GM12865 (cell line): Measurements from ENCODE around the gene GPR107.

Experiments used
- DNase-seq: peaks from one replicate; pipeline ENCODE4 v3.0.0; 2010; ENCODE audit warnings: low read depth
- H3K4me3 ChIP-seq: 2 replicates; pipeline ENCODE4 v1.5.1; 2011; ENCODE audit warnings: mild to moderate bottlenecking, low read depth, low read length, control low read depth
- CTCF ChIP-seq: IDR thresholded peaks from 2 replicates; pipeline ENCODE4 v1.5.1; 2011; ENCODE audit warnings: low read length, control low read depth, low read depth, inconsistent platforms; ENCODE audit not compliant: insufficient read depth; ENCODE audit errors: missing control alignments

The GPR107 gene

DNA sequence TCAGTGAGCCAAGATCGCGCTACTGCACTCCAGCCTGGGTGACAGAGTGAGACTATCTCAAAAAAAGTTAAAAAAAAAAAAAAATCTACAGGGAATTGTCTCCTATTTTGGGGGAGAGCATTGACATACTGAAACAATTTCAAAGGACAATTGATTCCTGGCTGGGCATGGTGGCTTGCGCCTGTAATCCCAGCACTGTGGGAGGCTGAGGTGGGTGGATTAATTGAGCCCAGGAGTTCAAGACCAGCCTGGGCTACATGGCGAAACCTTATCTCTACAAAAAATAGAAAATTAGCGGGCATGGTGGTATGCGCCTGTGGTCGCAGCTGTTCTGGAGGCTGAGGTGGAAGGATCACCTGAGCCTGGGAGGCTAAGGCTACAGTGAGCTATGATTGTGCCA lies 30.6 kb downstream of the GPR107 start:
- DNase-seq, result no peak
- no peak for TF ChIP-seq CTCF
- no peak overlapping the region for H3K4me3 ChIP-seq

GRCh38 chr9:130088051-130088450 lies 34.3 kb downstream of the GPR107 start:
- H3K4me3 ChIP-seq, result no peak overlapping the region
- DNase-seq, result no peak
- TF ChIP-seq CTCF, result no peak

DNA sequence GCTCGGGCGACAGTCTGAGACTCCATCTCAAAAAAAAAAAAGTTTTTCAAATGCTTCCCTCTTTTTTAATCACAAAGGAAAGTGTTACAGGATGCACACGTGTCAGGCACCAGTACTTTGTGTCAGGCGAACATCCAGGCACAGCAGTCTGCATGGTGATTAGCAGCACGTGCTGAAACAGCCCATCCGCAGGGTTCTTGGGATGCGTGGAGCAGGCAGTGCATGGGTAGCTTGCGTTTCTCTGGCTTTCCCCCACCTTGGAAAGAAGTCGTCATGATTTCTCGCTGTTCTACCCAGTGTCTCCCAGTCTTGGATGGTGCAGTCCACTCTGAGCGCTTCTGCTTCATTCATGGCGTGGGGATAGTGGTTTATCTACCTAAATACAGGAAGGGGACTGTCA lies 35.4 kb downstream of the GPR107 start:
- H3K4me3 ChIP-seq, result no peak overlapping the region
- TF ChIP-seq CTCF, result no peak
- DNase-seq, result no peak

DNA sequence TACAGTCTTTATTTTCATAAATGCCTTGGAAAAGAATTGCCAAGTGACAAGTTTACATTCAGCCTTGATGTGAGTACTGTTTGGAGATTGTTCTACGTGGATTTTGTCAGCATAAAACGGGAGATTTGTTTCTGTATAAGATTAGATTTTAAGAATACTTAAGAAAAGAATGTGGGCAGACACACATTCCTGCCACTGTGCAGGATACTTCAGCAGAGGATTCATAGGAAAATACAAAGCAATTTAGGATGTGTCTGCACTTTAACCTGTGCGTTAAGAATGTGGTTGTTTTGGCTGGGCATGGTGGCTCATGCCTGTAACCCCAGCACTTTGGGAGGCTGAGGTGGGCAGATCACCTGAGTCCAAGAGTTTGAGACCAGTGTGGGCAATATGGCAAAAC lies 37.2 kb downstream of the GPR107 start:
- DNase-seq, result no peak
- H3K4me3 ChIP-seq, result no peak overlapping the region
- no peak for TF ChIP-seq CTCF

DNA sequence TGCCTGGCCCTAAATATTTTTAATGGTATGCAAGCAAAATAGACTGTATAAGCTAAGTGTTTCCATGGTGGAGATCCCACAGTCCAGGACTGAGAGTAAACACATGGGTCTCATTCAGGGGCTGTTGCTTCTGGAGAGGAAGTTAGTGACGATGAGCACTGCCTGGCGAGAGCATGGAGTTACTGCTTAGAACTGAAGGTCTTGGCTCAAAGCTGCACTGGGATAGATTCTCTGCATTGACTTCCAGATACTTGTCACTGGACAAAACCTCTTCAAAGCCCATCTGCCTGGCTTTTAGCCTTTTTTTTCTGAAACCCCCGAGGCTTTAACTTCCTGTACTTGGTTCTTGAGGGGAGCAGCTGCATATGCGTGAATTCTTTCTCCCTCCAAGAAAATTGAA lies 39.2 kb downstream of the GPR107 start:
- no peak for TF ChIP-seq CTCF
- no peak for DNase-seq
- H3K4me3 ChIP-seq, result no peak overlapping the region

DNA sequence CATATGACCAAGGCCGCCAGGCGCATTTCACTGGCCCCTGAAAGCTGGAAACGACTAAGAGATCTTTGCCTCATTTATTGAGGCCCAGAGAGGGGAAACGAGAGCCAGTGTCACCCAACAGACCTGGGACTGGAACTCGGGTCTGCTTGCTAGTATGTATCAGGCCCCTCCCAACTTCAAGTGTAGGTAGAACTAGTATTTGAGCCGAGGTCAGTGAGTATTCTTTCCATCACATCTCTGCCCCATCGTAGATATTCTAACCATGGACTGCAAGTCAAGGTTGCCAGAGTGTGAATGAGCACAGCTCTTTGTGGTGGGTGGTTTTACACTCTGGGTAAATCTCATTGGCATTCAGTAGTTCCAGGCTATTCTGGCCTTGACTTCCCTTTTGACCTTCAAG lies 42.2 kb downstream of the GPR107 start:
- H3K4me3 ChIP-seq, result no peak overlapping the region
- peak; percentile 31 for DNase-seq
- no peak for TF ChIP-seq CTCF

DNA sequence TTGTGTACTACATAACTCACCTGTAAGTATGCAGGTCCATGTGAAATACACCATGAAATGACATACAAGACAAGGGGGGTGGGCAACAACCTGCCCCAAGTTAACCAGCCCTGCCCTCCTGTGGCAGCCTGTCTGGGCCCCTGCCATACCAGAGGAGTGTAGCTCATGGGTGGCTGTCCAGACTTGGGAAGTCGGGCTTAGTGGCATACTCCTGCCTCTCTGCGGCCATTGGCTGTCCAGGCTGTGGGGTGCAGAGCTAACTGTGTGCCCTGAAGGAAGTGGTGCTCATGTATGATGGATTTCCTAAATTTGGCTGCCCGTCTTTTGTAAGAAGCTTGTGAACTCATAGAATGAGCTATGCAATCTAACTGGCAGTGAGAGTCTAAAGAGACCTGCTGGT lies 47.0 kb downstream of the GPR107 start:
- DNase-seq, result no peak
- no peak overlapping the region for H3K4me3 ChIP-seq
- no peak for TF ChIP-seq CTCF
